HCT116 (cell line): ENCODE measurements around the gene MANSC4. TPM values are rescaled to one million over a fixed set of nuclear protein-coding genes. Genes with fewer than 3 reads are reported as not detected.

ENCODE experiments used
- ATAC-seq: fragments of 200-7000 bp; cut with Tn5 transposase; 2 replicates; pipeline ENCODE4 v1.9.1; 2020; ENCODE audit warnings: mild to moderate bottlenecking, moderate library complexity
- BruUV-seq: library from RNA; stranded (reverse); fragments of 400-500 nt; replicated peaks from 2 replicates; lab custom pipeline; 2021; lab: Mats Ljungman, UMichigan
- CTCF ChIA-PET: fragments of 300-600 bp; sonication (Branson Sonifier 250); formaldehyde crosslinking; loops from one replicate; lab custom pipeline; 2021; ENCODE audit warnings: antibody characterized with exemption; lab: Charles Lee
- POLR2A ChIA-PET: fragments of 300-600, 350-600 bp; sonication (Branson Sonifier 250); formaldehyde crosslinking; loops from one replicate; lab custom pipeline; 2021; ENCODE audit warnings: antibody characterized with exemption; lab: Charles Lee
- RAD21 ChIA-PET, 2 experiments: fragments of 300-600 bp; sonication (Branson Sonifier 250); formaldehyde crosslinking; loops; one replicate each; lab custom pipeline; 2023; ENCODE audit warnings: low total read pairs in 2 of 2; ENCODE audit not compliant: uncharacterized antibody in 2 of 2, unreplicated experiment in 2 of 2, low non-redundant PET in 1 of 2; lab: Charles Lee
- DNase-seq: peaks from one replicate; pipeline ENCODE4 v3.0.0-alpha.2; 2010; ENCODE audit warnings: low read depth, low spot score
- H2AFZ ChIP-seq: fragments of 200-600 bp; shearing (Covaris generic), sonication (generic); 2 replicates; pipeline ENCODE4 v1.6.1; 2017; ENCODE audit warnings: low read depth, mixed run types, mixed read lengths, antibody characterized with exemption, low read length; ENCODE audit not compliant: poor library complexity, severe bottlenecking
- H3K27ac ChIP-seq: 2 replicates; pipeline ENCODE4 v1.5.1; 2012; ENCODE audit warnings: low read depth, low read length
- H3K27me3 ChIP-seq: fragments of 200-600 bp; sonication (generic); 2 replicates; pipeline ENCODE4 v1.6.1; 2016; ENCODE audit warnings: mixed run types, low read length, mixed read lengths; ENCODE audit not compliant: insufficient read depth
- H3K36me3 ChIP-seq, 2 experiments: fragments of 200-500 bp in 1 of 2; fragments of 200-600 bp in 1 of 2; sonication (Bioruptor generic) in 1 of 2; sonication (generic) in 1 of 2; 2 replicates each; pipeline versions ENCODE4 v1.5.1 to v1.6.1; 2014 to 2016; ENCODE audit warnings: low read length in 2 of 2, inconsistent platforms in 1 of 2, mixed read lengths in 1 of 2, mixed run types in 1 of 2; ENCODE audit not compliant: insufficient read depth in 2 of 2, control insufficient read depth in 1 of 2
- H3K4me1 ChIP-seq, 2 experiments: fragments of 200-600 bp in 1 of 2; sonication (generic) in 1 of 2; 2 replicates each; pipeline versions ENCODE4 v1.5.1 to v1.6.1; 2012 to 2017; ENCODE audit warnings: low read length in 2 of 2, inconsistent platforms in 1 of 2, mild to moderate bottlenecking in 1 of 2, mixed read lengths in 1 of 2, mixed run types in 1 of 2, moderate library complexity in 1 of 2; ENCODE audit not compliant: insufficient read depth in 2 of 2, control insufficient read depth in 1 of 2
- H3K4me2 ChIP-seq: fragments of 200-600 bp; sonication (generic); 2 replicates; pipeline ENCODE4 v1.6.1; 2017; ENCODE audit warnings: mixed run types, low read length, mixed read lengths
- H3K4me3 ChIP-seq, 2 experiments: fragments of 200-600 bp in 1 of 2; sonication (generic) in 1 of 2; replicated peaks in 1 of 2; 2 replicates each; pipeline ENCODE4 v1.5.1; 2011 to 2016; ENCODE audit warnings: low read length in 2 of 2, control low read depth in 1 of 2, low read depth in 1 of 2, mild to moderate bottlenecking in 1 of 2, mixed read lengths in 1 of 2, mixed run types in 1 of 2
- H3K79me2 ChIP-seq: fragments of 200-600 bp; sonication (generic); 2 replicates; pipeline ENCODE4 v1.6.1; 2017; ENCODE audit warnings: mild to moderate bottlenecking, mixed run types, low read length, moderate library complexity, mixed read lengths; ENCODE audit not compliant: insufficient read depth
- H3K9ac ChIP-seq: fragments of 200-600 bp; sonication (generic); 2 replicates; pipeline ENCODE4 v1.6.1; 2016; ENCODE audit warnings: low read length, mixed read lengths
- H3K9me2 ChIP-seq: fragments of 200-600 bp; sonication (generic), shearing (Covaris generic); 2 replicates; pipeline ENCODE4 v1.6.1; 2017; ENCODE audit warnings: mixed run types, mild to moderate bottlenecking, moderate library complexity; ENCODE audit not compliant: insufficient read depth
- H3K9me3 ChIP-seq, 2 experiments: fragments of 200-500 bp in 1 of 2; fragments of 200-600 bp in 1 of 2; sonication (Bioruptor generic) in 1 of 2; sonication (generic) in 1 of 2; 2 replicates each; pipeline ENCODE4 v1.6.1; 2014 to 2017; ENCODE audit warnings: low read length in 2 of 2, mixed read lengths in 2 of 2, inconsistent platforms in 1 of 2, low read depth in 1 of 2, mild to moderate bottlenecking in 1 of 2, mixed run types in 1 of 2, moderate library complexity in 1 of 2; ENCODE audit not compliant: control insufficient read depth in 1 of 2, insufficient read depth in 1 of 2
- H4K20me1 ChIP-seq: fragments of 200-600 bp; sonication (generic), shearing (Covaris generic); 2 replicates; pipeline ENCODE4 v1.6.1; 2017; ENCODE audit warnings: mixed run types, mild to moderate bottlenecking, moderate library complexity; ENCODE audit not compliant: insufficient read depth
- CEBPB ChIP-seq: IDR thresholded peaks from 2 replicates; pipeline ENCODE4 v1.6.1; 2012; ENCODE audit warnings: low read depth
- ELF1 ChIP-seq: IDR thresholded peaks from 2 replicates; pipeline ENCODE4 v1.6.1; 2012; ENCODE audit warnings: low read depth, borderline replicate concordance
- EZH2phosphoT487 ChIP-seq: fragments of 200-600 bp; IDR thresholded peaks from 2 replicates; pipeline ENCODE4 v1.6.1; 2018; ENCODE audit warnings: antibody characterized with exemption, borderline replicate concordance
- FOSL1 ChIP-seq: IDR thresholded peaks from 2 replicates; pipeline ENCODE4 v1.6.1; 2012; ENCODE audit warnings: low read depth
- JUND ChIP-seq: IDR thresholded peaks from 2 replicates; pipeline ENCODE4 v1.6.1; 2012
- POLR2A ChIP-seq: IDR thresholded peaks from 2 replicates; pipeline ENCODE4 v1.7.0; 2011; ENCODE audit warnings: borderline replicate concordance; ENCODE audit not compliant: insufficient read depth, insufficient read length; ENCODE audit errors: extremely low read depth
- POLR2AphosphoS5 ChIP-seq: IDR thresholded peaks from 2 replicates; pipeline ENCODE4 v1.6.1; 2011; ENCODE audit warnings: mild to moderate bottlenecking, low read depth, low read length, moderate library complexity
- SIN3A ChIP-seq: IDR thresholded peaks from 2 replicates; pipeline ENCODE4 v1.6.1; 2012; ENCODE audit warnings: low read depth
- SP1 ChIP-seq: IDR thresholded peaks from 2 replicates; pipeline ENCODE4 v1.6.1; 2012; ENCODE audit warnings: low read depth
- TCF7L2 ChIP-seq: IDR thresholded peaks from 2 replicates; pipeline ENCODE4 v1.7.0; 2011; ENCODE audit warnings: borderline replicate concordance, inconsistent platforms; ENCODE audit not compliant: insufficient read depth, insufficient read length; ENCODE audit errors: extremely low read depth
- YY1 ChIP-seq: IDR thresholded peaks from 2 replicates; pipeline ENCODE4 v1.6.1; 2011; ENCODE audit warnings: low read length, low read depth, moderate library complexity, mild to moderate bottlenecking; ENCODE audit not compliant: insufficient replicate concordance; ENCODE audit errors: extremely low read depth
- ZFX ChIP-seq: fragments of 450-650 bp; IDR thresholded peaks from 2 replicates; pipeline ENCODE4 v1.6.1; 2017
- ZNF274 ChIP-seq: fragments of 200-500 bp; sonication (Bioruptor generic); IDR thresholded peaks from 2 replicates; pipeline ENCODE4 v1.6.1; 2014; ENCODE audit warnings: mild to moderate bottlenecking, low read depth, low read length, inconsistent platforms
- intact Hi-C: fragments of 100-400 bp; cut with micrococcal nuclease; formaldehyde crosslinking; loops from 2 replicates; pipeline ENCODE4 v1.10.0; 2022
- total RNA-seq: library from RNA; stranded (reverse); gene quantifications from one replicate; pipeline ENCODE4 v1.2.1, GENCODE V29; 2021; ENCODE audit not compliant: unreplicated experiment
- TF ChIP-seq, protein P1 (sequence below): IDR thresholded peaks from 2 replicates; pipeline ENCODE4 v1.6.1; 2012
- TF ChIP-seq, protein P2 (sequence below): IDR thresholded peaks from 2 replicates; pipeline ENCODE4 v1.6.1; 2012; ENCODE audit warnings: low read depth

Gene MANSC4
- total RNA-seq, 1 experiment from 2014 or later, result not detected

DNA sequence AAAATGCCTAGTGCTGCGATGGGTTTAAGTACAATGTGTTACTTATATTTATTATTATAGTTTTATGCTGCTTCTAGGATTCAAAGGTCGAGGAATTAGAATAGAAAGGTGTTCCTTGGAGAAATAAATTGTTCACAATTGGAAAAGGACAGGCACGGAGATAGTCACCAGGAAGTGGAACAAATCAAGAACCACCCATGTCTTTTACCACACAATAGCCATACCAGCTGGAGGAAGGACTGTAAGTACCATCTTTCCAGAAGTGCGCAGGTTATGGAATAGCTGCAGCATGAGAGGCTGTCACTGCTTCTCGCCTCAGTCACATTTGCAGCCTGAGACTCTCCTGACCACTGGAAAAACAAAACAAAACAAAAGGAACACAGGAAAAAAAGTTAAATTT is 40.5 kb upstream of the MANSC4 start:
- CTCF ChIA-PET, result interaction anchor here (1.3 to 3.0 kb wide), 7 partner anchors 9 to 88 kb away, joined by 4 to 25 read pairs (median 6); partner anchors contain the start of genes KLHL42 and MANSC4
- Histone ChIP-seq H3K9me3 (no peaks in the 10 kb centered on the region), H3K9me2 (no peaks in the 10 kb centered on the region)
- no peak for TF ChIP-seq POLR2A
- TF ChIP-seq ELF1, result no peak
- no peak for TF ChIP-seq FOSL1
- no peak for TF ChIP-seq ZNF274
- no peak for TF ChIP-seq ZFX
- TF ChIP-seq JUND, result no peak
- TF ChIP-seq, all 23 proteins: peak for 0
- Histone ChIP-seq H3K27ac (no peak overlapping the region), H3K36me3 (no peaks in the 10 kb centered on the region), H4K20me1 (no peaks in the 10 kb centered on the region), H3K4me3 (no peak overlapping the region), H2AFZ (peak overlapping the region; percentile 94), H3K4me2 (no peak overlapping the region), H3K27me3 (no peaks in the 10 kb centered on the region), H3K4me1 (peaks cover 0 to 16% of the 10 kb centered on the region in 2 experiments; a peak in 2 of 4 replicates), H3K9ac (no peak overlapping the region), H3K79me2 (no peaks in the 10 kb centered on the region)
- ChIA-PET RAD21 (no interaction called here), POLR2A (no interaction called here)
- DNase-seq, result no peak
- intact Hi-C loops, result loop anchor here (10.0 kb wide), 1 partner anchor 354 kb away; no protein-coding TSS in a partner anchor
- ATAC-seq, result no peak
- BruUV-seq, result no TSS peak

DNA sequence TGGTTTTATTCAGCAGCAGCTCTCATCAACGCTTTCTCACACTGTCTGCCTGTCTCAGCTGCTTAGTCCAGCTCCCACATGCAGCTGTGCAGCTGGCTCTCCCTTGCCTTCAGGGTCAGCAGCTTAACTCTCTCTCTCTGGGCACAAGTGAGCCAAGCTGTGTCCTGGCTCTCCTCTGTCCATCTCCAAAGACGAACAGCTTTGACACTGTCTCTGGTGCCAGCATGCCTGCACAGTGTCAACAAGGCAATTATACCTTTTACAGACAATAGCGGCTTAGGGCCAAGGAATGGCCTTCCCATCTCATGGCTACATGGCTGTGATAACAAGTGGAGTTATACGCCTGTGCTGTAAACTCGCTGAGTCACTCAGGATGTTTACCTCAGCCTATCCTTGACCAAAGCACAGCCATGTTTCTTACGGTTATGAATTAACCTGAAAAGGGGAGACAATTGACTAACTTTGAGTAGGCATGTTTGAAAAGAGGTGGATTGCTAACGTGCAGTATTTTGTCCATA is 38.4 kb upstream of the MANSC4 start:
- Histone ChIP-seq H3K79me2 (no peaks in the 10 kb centered on the region), H3K4me1 (peaks cover 0 to 16% of the 10 kb centered on the region in 2 experiments; a peak in 2 of 4 replicates), H3K27ac (no peak overlapping the region), H3K9ac (no peak overlapping the region), H2AFZ (no peak overlapping the region), H3K9me3 (no peaks in the 10 kb centered on the region), H4K20me1 (no peaks in the 10 kb centered on the region), H3K4me3 (no peak overlapping the region), H3K9me2 (no peaks in the 10 kb centered on the region), H3K4me2 (no peak overlapping the region), H3K36me3 (no peaks in the 10 kb centered on the region), H3K27me3 (no peaks in the 10 kb centered on the region)
- ATAC-seq (no peak), DNase-seq (no peak)
- BruUV-seq, result no TSS peak
- POLR2A ChIA-PET, result no interaction called here
- RAD21 ChIA-PET, result no interaction called here
- CTCF ChIA-PET, result no interaction called here
- intact Hi-C loops, result no loop called here
- TF ChIP-seq SIN3A, result no peak
- TF ChIP-seq, protein P1, sequence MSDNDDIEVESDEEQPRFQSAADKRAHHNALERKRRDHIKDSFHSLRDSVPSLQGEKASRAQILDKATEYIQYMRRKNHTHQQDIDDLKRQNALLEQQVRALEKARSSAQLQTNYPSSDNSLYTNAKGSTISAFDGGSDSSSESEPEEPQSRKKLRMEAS, result no peak
- TF ChIP-seq, protein P2, sequence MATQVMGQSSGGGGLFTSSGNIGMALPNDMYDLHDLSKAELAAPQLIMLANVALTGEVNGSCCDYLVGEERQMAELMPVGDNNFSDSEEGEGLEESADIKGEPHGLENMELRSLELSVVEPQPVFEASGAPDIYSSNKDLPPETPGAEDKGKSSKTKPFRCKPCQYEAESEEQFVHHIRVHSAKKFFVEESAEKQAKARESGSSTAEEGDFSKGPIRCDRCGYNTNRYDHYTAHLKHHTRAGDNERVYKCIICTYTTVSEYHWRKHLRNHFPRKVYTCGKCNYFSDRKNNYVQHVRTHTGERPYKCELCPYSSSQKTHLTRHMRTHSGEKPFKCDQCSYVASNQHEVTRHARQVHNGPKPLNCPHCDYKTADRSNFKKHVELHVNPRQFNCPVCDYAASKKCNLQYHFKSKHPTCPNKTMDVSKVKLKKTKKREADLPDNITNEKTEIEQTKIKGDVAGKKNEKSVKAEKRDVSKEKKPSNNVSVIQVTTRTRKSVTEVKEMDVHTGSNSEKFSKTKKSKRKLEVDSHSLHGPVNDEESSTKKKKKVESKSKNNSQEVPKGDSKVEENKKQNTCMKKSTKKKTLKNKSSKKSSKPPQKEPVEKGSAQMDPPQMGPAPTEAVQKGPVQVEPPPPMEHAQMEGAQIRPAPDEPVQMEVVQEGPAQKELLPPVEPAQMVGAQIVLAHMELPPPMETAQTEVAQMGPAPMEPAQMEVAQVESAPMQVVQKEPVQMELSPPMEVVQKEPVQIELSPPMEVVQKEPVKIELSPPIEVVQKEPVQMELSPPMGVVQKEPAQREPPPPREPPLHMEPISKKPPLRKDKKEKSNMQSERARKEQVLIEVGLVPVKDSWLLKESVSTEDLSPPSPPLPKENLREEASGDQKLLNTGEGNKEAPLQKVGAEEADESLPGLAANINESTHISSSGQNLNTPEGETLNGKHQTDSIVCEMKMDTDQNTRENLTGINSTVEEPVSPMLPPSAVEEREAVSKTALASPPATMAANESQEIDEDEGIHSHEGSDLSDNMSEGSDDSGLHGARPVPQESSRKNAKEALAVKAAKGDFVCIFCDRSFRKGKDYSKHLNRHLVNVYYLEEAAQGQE, result no peak
- TF ChIP-seq SP1, result no peak
- no peak for TF ChIP-seq ZNF274
- TF ChIP-seq EZH2phosphoT487, result no peak
- TF ChIP-seq POLR2A, result no peak
- TF ChIP-seq ZFX, result no peak
- TF ChIP-seq YY1, result no peak
- TF ChIP-seq CEBPB, result no peak
- no peak for TF ChIP-seq TCF7L2
- TF ChIP-seq POLR2AphosphoS5, result no peak
- no peak for TF ChIP-seq FOSL1
